COLO668 (cell line): ENCODE measurements around the gene TUBB2A.
A peak's percentile ranks its signal among the peaks of the same experiment; 100 is the strongest.
"Not testable (repeated sequence)": the region's sequence is repeated elsewhere in the genome, so short reads cannot be mapped to it uniquely, and the experiment has no call there.

Experiments
- DNase-seq: peaks from one replicate; lab custom pipeline; 2025; ENCODE audit not compliant: unreplicated experiment; lab: John Stamatoyannopoulos, UW

The TUBB2A gene

GRCh38 chr6:3157131-3157933 lies at the start of gene TUBB2A:
TUBB2A (minus strand) TSS chr6:3157544; CDS start chr6:3157463, 81 bp downstream.
- peak; percentile 80 for DNase-seq

- DNase-seq = no peak
Observed at GRCh38 chr6:3206339-3207015, 49.1 kb upstream of the TUBB2A start.

DNA sequence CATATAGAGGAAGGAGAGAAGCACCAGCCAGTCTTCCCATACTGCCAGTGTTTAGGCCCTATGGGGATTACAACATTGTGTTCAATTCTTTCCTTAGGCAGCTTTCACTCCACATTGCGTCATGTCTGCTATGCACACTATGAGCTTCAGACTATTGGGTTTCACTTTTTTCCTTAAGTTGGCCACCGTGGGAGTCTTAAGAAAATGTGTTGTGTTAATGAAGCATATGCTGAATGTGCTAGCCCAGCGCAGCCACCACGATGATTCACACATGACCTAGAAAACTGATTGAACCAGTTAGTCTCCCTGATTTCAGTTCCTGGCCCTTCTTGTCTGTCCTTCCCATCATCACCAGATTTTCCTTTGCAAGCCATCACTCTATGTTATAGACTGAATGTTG lies 48.6 kb upstream of the TUBB2A start:
- DNase-seq = no peak

GRCh38 chr6:3204921-3205320 lies 47.6 kb upstream of the TUBB2A start:
- no peak for DNase-seq

DNA sequence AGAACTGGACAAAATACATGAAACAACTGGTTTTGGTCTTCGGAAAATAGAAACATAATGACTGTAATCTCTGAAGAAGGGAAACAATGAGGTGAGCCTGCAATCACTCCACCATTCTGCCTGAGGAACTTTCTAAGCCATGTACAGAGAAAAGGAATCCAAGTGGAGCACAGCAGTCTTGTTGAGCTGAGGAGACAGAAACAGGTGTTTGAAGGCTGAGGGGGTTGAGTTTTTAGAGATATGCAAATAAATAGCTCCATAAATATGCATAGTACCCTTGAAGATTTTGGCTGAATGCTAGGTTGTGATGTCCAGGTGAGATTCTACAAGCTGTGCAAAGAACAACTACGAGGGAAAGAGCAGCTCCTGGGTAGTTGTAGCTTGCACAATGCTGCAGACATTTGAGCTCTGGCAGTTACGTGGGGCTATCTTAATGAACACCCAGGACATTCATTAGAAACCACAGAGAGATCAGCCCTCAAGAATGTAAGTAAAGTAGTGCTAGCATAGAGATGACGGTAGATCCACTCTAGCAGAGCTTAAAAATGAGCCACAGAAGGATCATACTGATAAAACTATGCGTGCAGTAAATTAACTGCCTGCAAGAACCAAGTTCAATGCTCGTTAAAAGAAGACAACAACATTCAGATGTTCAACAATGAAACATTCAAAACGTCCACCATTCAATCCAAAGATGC lies 45.8 kb upstream of the TUBB2A start:
- DNase-seq = no peak

DNA sequence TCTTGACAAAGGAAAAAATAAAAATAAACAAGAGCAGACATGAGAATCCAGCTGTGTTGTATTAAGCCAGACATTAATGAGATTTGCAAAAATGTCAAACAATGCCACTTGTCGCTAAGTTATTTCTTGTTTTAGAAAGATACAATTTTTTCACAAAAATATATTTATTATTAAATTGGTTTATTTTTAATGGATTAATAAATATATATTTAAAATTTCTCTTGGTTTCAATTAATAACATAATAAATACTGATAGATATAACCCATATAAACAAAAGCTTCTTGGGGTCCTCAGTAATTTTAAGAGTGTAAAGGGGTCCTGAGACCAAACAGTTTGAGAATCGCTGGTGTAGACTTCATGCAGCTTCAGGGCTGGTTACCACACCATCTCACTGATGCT lies 44.0 kb upstream of the TUBB2A start:
- DNase-seq = no peak

- no peak for DNase-seq
Observed at GRCh38 chr6:3200682-3201081, 43.3 kb upstream of the TUBB2A start.

GRCh38 chr6:3199382-3199781 lies 42.0 kb upstream of the TUBB2A start:
- no peak for DNase-seq

GRCh38 chr6:3197734-3198133 lies 40.4 kb upstream of the TUBB2A start:
- DNase-seq = not testable (repeated sequence)

DNA sequence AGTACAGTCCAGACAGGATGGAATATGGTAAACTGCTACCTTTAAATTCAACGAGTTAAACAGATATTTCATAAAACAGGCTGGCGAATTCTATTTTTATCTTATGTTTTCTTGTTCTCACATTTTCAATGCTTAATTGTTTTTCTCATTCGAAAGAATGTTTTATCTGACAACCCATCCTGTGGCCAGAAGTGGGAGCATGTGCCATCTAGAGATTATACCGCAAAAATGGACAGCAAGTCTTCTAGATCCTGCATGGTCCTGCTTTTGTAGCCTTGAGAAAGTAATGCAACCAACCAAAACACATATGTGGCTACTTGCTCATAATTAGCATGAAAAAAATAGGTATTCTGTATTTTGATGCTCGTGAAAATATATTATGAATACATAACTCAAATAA lies 39.4 kb upstream of the TUBB2A start:
- no peak for DNase-seq

- no peak for DNase-seq
Observed at GRCh38 chr6:3195695-3196497, 38.6 kb upstream of the TUBB2A start.

DNA sequence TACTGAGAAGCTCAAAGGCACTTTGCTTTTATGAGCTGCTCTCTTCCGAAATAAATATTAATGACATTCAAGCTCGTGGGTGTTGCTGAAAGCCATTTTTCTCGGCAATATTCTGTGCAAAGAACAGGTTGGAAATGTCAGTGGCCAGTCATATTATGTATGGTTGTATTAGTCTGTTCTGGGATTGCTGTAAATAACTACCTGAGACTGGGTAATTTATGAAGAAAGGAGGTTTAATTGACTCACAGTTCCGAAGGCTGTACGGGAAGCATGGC lies 38.0 kb upstream of the TUBB2A start:
- DNase-seq = no peak

DNA sequence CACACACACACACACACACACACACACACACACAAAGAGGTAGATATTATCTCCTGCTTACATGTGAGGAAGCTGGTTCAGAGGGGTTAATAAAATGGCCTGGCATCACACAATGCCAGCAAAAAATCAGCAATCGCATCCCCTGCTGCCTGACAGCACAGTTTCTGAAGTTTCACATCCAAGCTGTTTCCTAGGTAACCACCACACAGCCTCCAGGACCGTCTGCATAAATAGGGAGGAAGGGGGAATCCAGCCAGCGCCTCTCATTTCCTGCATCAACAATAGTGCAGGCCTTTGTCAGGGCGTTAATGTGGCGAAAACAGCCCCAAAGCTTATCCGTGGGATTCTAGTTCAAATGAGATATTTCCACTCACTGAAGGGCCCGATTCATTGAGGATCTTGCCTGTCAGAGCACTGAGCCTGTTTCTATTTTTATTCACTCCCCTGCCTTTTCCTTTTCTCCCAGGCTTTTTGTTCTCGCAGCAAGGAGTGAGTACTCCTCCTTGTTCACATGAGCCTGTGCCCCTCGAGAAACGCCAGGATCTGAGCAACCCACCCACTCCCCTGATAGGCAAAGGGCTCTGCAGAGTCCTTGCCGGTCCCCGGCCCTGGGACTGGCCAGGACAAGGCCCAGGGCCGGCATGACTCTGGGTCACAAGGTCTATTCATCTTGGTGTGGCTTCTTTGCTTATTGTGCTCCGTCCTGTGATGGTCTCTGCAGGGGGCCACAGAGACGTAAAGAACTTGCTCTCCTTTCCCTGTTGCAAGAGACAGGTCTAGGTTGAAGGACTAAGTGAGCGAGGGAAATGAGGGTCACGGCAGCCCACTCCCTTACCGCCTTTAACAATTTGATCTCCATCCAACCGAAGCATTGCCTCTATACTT lies 37.4 kb upstream of the TUBB2A start:
- no peak for DNase-seq

DNA sequence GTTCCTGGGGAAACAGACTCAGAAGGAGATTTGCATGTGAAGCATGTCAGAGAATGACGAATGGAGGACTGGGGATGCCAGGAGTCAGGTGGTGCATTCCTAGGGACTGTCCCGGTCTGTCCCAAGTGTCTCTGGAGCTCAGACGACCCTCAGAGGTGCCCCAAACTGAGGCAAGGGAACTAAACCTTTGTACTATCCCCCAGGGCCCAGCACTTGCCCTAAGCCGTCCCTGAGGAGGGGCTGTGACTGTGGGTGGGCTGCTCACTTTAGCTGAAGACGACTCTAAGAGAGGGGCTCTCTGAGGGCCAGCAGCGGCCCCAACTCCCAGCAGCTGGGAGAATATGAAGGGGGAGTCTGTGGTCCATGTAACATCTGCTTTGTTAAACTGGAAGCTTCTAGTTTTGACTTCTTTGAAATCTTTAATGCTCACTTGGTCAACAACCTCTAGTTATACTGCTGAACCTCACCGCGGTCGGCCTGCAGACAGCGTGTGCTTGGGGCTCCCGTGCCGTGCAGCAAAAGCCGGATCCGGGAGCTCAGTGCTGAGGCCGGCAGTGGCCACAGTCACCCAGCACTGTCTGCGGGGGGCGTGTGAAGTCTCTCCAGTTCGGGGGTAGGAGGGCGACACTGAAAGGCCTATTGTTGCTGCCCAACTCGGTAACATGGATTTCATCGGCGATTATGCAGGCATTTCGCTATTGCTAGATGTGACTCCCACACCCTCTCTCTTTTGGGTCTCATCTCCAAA lies 35.9 kb upstream of the TUBB2A start:
- DNase-seq = no peak

GRCh38 chr6:3190779-3191178 lies 33.4 kb upstream of the TUBB2A start:
- DNase-seq = no peak

- no peak for DNase-seq
Observed at GRCh38 chr6:3190056-3190455, 32.7 kb upstream of the TUBB2A start.

- not testable (repeated sequence) for DNase-seq
Observed at GRCh38 chr6:3189192-3189591, 31.8 kb upstream of the TUBB2A start.

DNA sequence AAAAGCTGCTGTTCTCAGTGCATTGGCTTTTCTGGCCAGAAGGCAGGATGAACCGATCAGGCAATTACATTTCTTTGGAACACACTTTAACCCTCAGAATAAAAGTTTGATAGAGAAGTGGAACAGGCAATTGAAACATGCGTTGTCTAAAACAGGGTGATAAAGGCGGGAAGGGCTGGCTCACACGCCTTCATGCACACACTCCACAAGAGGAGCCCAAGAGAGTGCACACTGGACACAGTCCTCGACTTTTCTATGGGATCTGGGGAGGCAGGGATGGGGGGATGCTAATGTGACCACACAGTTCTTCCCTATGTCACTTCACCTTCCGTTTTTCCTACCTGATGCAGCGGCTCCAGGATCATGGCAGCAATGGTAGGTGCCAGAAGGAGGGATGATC lies 30.9 kb upstream of the TUBB2A start:
- no peak for DNase-seq

DNA sequence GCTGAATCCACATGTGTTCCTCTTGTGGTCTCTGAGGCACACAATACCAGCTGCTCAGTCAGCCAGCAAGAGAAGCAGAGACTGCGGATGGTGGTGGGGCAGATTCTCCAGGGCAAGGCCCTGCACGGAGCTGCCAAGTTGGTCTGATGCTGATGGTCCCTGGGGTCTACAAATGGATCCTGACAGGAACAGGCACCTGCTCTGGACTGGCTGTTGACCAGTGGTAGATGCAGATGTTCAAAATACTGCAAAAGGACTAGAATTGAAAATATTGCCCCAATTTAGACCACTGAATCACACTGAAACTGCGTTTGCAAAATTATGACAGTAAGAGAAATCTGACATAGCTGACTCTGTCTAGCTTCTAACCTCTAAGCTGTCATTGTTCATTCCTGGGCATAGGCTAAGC lies 29.6 kb upstream of the TUBB2A start:
- no peak for DNase-seq

DNA sequence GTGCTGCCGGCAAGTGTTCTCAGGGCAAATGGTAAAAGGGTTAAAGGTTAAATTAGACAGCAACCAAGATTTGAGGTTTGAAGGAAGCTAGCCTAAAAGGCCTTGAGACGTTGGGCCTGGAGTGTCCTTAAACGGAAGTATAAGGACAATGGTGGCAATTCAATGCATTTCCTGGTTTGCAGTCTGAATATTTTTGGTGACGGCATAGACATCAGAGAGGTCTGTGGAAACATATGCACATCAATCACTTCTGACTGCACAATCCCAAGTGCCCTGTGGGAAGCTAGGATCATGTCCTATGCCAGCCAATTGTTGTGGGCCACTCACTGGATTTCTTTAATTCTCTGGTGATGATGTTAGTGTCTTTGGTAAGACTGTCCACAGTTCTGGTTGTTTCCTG lies 25.7 kb upstream of the TUBB2A start:
- DNase-seq = no peak
